GM12891 (cell line): ENCODE measurements around the gene CTDNEP1.

Experiments used
- POLR2A ChIP-seq: IDR thresholded peaks from 2 replicates; pipeline ENCODE4 v1.6.1; 2011; ENCODE audit warnings: low read depth, low read length, control low read depth
- POLR2AphosphoS5 ChIP-seq: IDR thresholded peaks from 2 replicates; pipeline ENCODE4 v1.6.1; 2011; ENCODE audit warnings: low read depth, low read length, control low read depth

DNA sequence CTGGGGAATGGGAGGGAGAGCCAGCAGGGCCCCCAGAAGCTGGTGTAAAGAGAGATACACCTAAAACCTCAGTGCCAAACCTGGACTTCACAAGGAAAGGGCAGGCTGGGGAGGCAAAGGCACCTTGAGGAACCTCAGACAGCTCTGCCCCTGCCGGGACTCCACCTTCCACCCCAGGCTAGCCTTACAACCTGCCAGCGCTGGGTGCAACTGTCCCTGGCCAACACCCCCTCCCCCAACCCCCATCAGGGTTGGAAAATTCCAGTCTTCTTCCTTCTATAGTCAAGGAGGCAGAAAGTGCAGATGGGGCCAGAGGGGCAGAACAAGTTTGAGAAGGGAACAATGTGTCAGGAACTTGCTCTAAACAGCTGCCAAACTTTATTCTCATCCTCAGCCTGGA lies 40.7 kb upstream of the CTDNEP1 start:
- TF ChIP-seq POLR2A (no peak), POLR2AphosphoS5 (no peak)
